Embryonic facial prominence (tissue), 1 donor: Measurements from ENCODE around the gene HTR3C.
"Not testable (repeated sequence)": the region's sequence is repeated elsewhere in the genome, so short reads cannot be mapped to it uniquely, and the experiment has no call there.

Source experiments
- DNase-seq: peaks from one replicate; pipeline ENCODE4 v3.0.0-alpha.2; 2016; ENCODE audit errors: extremely low spot score

HTR3C gene, protein sequence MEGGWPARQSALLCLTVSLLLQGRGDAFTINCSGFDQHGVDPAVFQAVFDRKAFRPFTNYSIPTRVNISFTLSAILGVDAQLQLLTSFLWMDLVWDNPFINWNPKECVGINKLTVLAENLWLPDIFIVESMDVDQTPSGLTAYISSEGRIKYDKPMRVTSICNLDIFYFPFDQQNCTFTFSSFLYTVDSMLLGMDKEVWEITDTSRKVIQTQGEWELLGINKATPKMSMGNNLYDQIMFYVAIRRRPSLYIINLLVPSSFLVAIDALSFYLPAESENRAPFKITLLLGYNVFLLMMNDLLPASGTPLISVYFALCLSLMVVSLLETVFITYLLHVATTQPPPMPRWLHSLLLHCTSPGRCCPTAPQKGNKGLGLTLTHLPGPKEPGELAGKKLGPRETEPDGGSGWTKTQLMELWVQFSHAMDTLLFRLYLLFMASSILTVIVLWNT

DNA sequence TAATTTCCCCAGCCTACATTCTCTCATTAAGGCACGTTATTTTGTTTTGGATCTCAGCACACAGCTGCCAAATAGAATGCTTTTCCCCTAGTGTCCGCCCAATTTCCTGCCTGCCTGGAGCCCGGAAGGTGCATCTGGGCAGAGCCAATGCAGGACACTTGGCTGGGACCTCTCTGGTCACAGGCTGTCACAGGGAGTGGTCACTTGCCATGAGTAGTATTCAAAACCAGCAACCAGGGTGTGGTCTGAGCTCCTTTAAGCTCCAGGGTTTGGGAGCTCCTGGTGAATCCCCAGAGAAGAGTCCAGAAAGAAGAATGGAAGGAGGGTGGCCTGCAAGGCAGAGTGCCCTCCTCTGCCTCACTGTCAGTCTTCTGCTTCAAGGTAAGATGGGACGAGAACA, at the start of gene HTR3C:
HTR3C (plus strand) TSS at position 281 of the 400 bp plus-strand sequence; CDS start at position 315, 34 bp downstream.
- no peak for DNase-seq

DNA sequence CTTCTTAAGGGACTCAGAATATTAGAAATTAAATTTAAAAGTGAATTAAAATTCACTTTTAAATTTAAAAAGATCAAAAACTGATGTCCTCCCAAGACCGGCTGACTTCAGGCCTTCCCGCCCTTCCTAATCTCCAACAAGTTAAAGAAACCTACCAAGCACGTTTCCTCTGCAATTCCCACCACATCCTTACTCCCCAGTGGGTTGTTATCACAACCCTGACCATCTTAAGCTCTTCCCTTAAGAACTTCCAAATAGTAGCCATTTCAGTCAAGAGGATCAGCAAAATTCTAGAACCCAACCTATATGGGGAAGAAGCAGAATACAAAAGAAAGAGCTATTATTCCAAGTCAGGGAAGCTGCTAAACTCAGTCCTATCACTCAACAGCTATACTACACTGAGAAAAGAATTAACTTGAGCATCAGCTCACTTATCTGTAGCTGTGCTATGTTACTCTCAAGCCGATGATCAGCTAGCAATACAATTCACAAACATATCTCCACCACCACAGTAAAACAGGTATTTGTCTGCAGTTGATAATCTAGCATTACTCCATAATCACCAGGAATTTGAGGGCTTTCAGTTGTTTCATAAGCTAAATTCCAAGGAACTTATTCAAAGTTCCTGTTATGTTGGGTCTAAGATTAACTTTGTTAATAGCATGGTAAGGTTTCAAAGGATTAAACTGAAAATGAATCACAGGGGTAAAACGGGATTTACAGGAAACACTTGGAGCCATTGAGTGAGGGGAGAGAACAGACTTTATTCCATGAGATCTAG, 49.5 kb upstream of the HTR3C start:
- no peak for DNase-seq

DNA sequence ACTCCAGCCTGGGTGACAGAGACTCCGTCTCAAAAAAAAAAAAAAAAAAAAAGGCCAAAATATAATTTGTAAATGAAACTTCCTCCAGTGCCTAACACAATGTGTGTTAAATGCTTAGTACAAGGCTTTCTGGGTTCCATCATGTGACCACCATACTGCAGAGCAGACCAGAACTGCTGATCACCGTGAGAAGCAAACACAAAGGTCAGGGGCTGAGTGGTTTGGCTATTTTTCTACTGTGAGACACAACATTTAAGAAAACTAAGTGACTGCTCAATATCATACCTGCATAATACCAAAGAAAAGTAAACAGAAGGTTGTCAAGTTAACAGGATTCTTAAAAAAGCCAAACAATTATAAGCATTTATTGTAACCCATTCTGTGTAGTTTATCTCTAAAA, 48.4 kb upstream of the HTR3C start:
- no peak for DNase-seq

DNA sequence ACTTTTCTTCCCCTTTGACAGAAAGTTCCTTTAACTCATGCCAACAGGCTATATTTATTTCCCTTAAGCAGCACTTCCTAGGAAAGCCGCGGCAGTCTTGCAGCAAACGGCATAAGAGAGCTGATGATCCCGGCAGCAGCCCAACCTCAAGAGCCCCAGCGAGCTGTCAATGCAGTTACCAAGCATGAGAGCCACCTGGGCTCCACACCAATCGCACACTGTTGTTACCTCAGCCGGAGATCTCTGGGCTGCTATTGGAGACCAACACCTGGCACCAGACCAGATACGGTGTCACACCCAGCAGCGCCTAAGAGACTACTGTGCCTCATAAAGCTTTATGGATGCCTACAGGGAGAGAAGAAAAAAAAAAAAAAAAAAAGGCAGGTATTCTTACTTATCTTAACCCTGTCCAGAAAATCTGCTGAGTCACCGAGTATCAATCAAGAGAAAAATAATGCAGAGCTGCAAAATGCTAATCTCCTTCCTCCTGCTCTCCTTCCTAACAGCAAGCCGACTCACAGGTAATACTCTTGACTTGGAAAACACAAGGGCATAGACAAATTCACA, 46.8 kb upstream of the HTR3C start:
- DNase-seq = no peak

DNA sequence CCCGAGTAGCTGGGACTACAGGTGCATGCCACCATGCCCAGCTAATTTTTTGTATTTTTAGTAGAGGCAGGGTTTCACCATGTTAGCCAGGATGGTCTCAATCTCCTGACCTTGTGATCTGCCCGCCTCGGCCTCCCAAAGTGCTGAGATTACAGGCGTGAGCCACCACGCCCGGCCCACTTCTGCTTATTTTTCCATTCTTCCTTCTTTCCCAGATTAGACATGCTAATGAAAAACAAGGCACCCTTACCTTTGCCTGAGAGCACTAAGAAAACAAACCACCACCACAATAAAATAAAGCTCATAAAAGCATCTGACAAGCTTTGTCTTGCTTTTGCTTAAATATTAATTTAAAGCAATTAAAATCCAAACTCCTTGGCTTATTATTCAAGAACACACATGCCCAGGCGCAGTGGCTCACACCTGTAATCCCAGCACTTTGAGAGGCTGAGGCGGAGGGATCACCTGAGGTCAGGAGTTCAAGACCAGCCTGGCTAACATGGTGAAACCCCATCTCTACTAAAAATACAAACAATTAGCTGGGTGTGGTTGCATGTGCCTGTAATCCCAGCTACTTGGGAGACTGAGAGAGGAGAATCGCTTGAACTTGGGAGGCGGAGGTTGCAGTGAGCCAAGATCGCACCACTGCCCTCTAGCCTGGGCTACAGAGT, 45.6 kb upstream of the HTR3C start:
- DNase-seq = not testable (repeated sequence)

DNA sequence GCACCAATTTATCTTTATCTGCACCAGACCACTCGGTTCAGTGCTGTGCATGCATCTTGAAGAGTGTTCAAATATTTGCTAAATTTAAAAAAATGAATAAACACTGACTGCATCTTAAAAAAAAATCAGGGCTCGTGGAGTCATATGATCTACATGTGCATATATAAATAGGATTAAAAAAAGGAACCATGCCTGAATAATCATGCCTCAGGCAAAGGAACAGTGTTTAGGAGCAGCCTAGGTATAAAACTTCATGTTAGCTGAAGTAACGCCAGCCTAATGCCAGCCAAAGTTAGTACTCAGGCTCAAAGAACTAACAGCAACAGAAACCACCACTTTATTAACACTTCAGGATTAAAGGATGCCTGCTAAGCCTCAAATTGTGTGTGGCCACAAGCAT, 44.7 kb upstream of the HTR3C start:
- DNase-seq = no peak

DNA sequence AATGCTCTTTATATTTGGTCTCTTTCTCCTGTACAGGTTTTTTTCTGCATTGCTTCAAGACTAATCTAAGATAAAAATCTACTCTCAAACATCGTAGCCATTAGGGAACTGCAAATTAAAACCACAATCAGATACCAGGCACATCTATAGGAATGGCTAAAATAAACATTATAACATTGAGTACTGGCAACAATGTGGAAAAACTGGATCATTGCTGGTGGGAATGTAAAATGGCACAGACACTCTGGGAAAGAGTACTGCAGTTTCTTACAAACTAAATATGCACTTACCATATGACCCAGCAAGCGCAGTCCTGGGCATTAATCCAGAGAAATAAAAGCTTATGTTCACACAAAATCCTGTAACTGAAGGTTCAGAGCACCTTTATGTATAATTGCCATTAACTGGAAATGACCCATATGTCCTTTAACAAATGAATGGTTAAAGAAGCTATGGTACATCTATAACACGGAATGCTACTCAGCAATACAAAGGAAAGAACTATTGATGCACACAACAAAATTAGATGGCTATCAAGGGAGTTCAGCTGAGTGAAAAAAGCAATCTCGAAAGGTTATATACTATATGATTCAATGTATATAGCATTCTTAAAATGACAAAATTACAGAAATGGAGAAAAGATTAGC, 41.5 kb upstream of the HTR3C start:
- DNase-seq = no peak

DNA sequence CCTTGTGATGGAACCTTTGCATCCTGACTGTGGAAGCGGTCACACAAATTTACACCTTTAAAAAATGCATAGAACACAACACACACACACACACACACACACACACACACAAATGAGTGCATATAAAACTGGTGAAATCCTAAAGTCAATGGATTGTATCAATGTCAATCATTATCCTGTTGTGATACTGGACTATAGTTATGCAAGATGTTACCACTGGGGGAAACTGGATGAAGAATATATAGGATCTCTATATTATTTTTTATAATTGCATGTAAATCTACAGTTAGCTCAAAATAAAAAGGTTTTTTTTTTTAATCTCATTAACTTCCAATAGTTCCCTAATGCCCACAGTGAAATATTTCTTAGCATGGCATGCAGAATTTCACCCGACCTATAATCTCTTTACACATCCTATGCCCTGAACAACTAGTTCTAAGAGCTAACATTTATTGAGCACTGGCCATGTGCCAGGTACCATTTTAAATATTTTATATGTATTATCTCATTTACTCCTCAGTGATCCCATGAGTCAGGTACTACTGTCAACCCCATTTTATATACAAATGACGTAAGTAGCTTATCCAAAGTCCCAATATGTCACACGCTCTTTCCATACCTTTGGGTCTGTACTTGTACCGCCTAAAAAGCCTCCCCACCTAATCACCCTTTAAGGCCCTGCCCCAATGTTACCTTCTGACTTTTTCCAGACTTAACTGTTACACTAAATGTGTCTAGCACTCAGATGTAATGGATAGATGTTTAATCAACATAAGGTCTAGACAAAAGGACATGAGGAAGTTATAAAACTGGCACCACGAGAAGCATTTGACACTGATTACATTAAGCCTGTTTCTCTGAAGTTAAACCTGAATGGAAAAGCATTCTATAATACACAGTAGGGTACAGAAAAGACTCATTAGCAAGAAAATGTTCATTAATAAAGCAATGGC, 40.6 kb upstream of the HTR3C start:
- no peak for DNase-seq

DNA sequence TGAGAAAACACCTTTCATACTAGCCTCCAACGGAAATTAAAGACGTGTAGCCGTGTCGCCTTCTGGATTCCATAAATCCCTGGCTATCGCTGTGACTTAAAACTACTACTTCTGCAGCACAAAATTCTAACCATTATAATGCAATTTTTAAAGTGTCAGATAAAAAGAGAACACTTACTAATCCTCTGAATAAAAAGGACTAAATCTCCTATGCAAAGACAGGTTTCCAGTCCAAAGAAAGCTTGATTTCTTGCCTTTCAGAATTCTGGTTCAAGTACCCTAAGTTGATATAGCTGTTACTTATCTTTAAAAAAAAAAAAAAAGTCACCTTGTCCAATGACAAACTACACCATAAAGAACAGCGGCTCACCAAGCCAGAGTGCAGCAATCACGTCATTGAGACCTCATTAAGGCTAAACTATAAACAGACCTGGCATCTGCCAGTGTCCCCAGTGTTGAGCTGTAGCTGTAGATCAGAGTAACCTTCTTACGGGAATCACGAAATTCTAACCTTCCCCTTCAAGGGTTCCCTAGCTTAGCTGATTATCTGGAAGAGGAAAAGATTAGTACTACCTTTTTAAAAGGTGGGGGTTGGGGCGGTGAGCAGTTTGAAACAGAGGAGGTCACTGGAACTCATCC, 37.3 kb upstream of the HTR3C start:
- DNase-seq = no peak

DNA sequence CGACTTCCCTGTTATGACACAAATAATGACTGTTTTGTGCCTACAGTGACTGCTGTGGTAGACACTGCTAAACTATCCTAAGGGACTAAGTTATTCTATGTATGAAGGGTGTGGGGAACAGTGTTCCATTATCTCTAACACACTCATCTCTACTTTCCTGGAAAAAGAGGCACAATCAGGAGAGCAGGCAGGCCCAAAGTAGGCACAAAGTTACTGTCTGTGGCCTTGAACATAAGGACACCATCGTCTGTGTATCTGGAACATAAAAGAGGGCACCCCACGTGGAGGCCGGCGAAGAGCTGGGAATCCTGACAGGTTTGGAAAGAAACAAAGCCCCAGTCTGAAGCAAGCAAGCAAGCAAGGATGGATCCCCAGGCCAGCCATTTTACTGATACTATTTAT, 36.7 kb upstream of the HTR3C start:
- DNase-seq = no peak

DNA sequence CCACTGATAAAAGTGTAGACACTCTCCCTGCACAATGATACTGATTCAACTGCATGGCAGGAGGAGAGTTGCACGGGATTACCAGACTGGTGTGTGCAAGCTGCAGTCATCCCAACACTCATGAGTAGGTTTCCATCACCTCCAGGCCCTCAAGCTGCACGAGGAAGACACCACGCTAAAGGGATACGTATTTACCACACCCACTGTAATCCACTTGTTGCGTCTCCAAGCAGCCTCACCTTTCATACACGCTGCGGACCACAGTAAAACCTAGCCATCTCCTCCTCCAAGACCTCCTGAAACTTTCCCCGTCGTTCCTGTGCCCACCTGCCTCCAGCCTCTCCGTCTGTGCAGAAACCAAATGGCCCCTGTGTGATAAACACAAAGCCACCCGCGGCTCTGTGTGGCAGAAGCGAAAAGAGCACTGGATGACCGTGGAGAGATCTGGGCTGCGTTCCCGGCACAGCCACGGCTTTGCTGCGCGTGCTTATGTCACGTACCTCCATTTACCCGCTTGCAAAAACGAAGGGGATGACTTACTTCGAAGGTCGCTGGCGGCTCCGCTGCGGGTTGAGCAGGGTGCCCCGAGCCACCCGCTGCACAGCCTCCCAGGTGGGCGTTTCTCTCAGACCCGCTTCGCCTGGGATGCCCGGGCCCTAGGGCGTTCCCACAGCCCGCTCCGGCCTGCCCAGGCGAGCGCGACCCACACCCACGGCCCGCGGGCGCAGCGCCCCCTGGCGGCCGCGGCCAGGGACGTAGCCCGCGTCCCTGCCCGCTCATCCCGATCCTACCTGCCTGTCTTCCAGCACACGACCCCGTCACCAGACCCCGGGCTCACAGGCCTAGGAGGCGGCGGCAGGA, 35.8 kb upstream of the HTR3C start:
- DNase-seq = peak; percentile 64

DNA sequence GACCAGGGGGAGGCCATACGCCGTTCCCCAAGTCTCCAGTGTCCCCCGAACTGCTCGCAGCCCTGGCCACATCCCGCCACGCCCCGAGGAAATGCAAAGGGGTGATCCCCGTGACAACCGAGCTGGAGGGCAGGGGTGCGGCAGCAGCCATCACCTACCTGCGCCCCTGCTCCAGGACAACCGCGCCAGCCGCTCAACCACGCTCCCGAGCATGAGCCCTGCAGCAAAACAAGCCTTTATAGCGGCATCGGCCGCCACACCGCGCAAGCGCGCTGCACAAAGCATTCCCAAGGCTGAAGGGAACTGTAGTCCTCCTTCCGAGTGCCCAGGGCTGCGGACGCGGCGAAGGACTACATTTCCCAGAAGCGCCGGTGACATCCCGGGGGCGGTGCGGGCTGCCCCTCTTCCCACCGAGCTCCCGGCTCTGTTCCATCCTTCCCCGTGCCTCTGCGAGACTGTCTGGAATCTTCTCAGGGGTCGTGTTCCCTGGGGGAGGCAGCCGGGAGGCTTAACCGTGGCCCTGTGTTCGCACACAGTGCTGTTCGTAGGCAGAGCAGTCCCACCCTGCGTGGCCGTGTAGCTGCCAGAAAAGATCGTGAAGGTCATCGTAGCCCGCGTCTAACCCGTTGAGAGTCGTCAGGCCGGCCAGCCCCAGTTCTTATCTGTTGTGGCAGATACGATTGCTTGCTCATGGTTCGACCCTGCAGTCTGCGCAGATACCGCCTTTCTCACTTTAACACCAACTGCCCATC, 35.0 kb upstream of the HTR3C start, which contains the start of gene ABCC5:
ABCC5 (minus strand) TSS at position 213 of the 752 bp plus-strand sequence. CDS start 3,492 bp downstream, outside the sequence.
- peak; percentile 85 for DNase-seq

DNA sequence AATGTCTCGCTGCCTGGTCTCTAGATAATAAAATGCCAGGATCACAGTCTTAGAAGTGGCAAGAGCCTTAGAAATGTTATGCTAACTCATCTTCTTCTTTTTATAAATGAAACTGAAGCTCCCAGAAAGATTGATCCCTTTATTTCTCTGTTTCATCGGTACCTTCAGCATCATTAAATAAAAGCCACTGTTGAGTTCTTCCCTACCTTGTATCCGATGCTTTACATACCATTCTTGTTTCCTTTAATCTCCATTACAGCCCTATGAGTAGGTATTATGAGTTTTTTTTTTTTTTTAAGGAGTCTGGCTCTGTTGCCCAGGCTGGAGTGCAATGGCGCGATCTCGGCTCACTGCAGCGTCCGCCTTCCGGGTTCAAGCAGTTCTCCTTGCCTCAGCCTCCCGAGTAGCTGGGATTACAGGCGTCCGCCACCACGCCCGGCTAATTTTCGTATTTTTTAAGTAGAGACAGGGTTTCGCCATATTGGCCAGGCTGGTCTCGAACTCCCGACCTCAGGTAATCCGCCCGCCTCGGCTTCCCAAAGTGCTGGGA, 34.3 kb upstream of the HTR3C start:
- DNase-seq = no peak

DNA sequence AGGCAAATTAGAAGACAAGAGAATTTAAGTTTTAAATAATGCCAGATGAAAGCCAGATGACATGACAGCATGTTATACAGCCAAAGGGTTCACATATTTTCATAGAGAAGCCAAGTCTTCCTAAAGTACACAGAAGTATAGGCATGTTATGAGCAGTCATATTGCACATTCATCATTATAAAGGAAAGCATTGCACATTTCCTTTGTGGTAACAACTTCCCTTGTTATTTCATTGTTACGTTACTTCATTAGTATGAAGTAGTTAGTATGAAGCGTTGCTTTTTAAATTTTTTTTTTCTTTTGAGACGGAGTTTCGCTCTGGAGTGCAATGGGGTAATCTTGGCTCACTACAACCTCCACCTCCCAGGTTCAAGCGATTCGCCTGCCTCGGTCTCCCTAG, 30.5 kb upstream of the HTR3C start:
- no peak for DNase-seq

DNA sequence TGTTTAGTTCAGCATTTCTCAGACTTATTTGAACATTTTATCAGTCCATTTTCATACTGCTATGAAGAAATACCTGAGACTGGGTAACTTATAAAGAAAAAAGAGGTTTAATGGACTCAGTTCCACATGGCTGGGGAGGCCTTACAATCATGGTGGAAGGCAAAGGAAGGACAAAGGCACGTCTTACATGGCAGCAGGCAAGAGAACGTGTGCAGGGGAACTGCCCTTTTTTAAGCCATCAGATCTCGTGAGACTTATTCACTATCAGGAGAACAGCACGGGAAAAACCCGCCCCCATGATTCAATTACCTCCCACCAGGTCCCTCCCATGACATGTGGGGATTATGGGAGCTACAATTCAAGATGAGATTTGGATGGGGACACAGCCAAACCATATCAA, 27.6 kb upstream of the HTR3C start:
- not testable (repeated sequence) for DNase-seq

DNA sequence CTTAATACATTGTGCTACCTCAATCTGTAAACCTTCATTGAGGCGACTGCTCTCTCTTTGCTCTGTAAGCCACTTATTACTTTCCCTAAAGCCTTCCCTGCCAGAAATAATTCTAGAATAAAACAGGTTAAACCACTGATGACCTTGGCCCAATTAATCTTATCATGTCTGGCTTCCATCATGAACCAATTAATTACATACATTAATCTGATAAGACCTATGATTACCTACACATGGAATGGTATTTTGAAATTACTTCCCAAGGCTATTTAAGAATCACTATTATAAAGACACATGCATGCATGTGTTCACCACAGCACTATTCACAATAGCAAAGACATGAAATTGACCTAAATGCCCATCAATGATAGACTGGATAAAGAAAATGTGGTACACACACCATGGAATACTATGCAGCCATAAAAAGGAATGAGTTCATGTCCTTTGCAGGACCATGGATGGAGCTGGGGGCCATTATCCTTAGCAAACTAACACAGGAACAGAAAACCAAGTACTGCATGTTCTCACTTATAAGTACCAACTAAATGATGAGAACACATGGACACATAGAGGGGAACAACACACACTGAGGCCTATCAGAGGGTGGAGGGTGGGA, 24.5 kb upstream of the HTR3C start:
- DNase-seq = not testable (repeated sequence)

DNA sequence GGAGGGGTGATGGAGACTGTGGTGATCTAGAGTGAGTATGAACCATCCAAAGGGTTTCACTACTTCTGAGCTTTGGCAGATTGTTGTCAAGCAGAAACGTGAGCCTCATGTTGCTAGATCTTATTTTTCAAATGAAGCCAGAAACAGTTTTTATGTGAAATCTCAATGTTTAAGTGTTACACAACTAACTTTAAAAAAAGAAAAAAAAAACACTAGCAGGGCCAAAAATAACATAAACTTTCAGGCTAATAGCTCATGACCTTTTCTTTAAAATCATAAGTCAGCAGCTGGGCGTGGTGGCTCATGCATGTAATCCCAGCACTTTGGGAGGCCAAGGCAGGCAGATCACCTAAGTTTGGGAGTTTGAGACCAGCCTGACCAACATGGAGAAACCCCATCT, 23.4 kb upstream of the HTR3C start:
- DNase-seq = no peak
